Chondrocyte (in vitro differentiated cells): ENCODE results near the gene LRRC15. TPM values are rescaled to one million over a fixed set of nuclear protein-coding genes. Genes with fewer than 3 reads are reported as not detected.

Experiments
- DNase-seq: peaks from one replicate; pipeline ENCODE4 v3.0.0; 2021; ENCODE audit warnings: mixed read lengths, low spot score
- H3K27ac Mint-ChIP-seq: one replicate; pipeline ENCODE4 v1.8.0; 2021; ENCODE audit warnings: mild to moderate bottlenecking, moderate library complexity, mixed read lengths; ENCODE audit not compliant: unreplicated experiment
- H3K27me3 Mint-ChIP-seq: 2 replicates; pipeline ENCODE4 v1.8.0; 2021; ENCODE audit warnings: low read depth, mixed read lengths
- H3K36me3 Mint-ChIP-seq: 2 replicates; pipeline ENCODE4 v1.8.0; 2021; ENCODE audit warnings: low read depth, mixed read lengths
- H3K4me1 Mint-ChIP-seq: 2 replicates; pipeline ENCODE4 v1.8.0; 2021; ENCODE audit warnings: low read depth, mild to moderate bottlenecking, mixed read lengths
- H3K4me3 Mint-ChIP-seq: one replicate; pipeline ENCODE4 v1.8.0; 2021; ENCODE audit warnings: mild to moderate bottlenecking, moderate library complexity, mixed read lengths; ENCODE audit not compliant: unreplicated experiment
- H3K9me3 Mint-ChIP-seq: 2 replicates; pipeline ENCODE4 v1.8.0; 2021; ENCODE audit warnings: low read depth, mixed read lengths
- total RNA-seq: library from RNA; stranded (reverse); gene quantifications from 3 replicates; pipeline ENCODE4 v1.2.1, GENCODE V29; 2021
- TF ChIP-seq, protein P1 (sequence below): fragments of 200-600 bp; sonication (generic); IDR thresholded peaks from 2 replicates; pipeline ENCODE4 v1.5.0; 2021; ENCODE audit warnings: antibody characterized with exemption, mild to moderate bottlenecking, moderate library complexity

Gene LRRC15
- total RNA-seq, 1 donor from 2014 or later = 0.22 TPM

DNA sequence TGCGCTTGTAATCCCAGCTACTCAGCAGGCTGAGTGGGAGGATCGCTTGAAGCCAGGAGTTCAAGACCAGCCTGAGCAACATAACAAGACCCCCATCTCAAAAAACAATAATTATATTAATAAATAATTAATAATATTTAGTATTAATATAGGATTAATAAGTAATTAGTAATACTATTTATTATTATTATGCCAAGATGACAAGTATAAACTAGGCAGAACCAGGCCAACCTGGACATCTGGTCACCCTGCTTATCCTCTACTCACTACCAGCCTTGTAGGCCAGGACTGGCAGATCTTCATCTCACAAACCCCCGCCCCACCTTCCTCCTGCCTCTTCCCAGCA is 18.8 kb downstream of the LRRC15 start:
- H3K27ac Mint-ChIP-seq = no peak overlapping the region

DNA sequence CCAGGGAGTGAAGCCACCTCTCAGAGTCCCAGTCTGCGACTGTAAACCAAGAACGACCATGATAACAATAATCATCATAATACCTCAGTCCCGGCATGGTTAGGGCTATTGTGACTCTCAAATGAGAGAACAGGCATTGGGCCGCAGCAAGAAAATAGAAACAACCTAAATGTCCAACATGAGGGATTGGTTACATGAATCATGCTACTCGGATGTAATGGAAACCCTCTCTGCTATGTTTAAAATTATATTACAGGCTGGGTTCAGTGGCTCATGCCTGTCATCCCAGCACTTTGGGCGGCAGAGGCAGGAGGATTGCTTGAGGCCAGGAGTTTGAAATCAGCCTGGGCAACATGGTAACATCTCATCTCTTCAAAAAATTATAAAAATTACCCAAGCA is 21.2 kb downstream of the LRRC15 start:
- no peak for DNase-seq
- no peaks in the 10 kb centered on the region for H3K36me3 Mint-ChIP-seq
- peaks cover 15% of the 10 kb centered on the region for H3K27me3 Mint-ChIP-seq

More for the DNA sequence above, 18.8 kb downstream of the LRRC15 start:
- no peak for DNase-seq
- Mint-ChIP-seq H3K4me3 (no peak overlapping the region), H3K4me1 (peaks cover 2% of the 10 kb centered on the region), H3K27me3 (peaks cover 6% of the 10 kb centered on the region), H3K36me3 (no peaks in the 10 kb centered on the region), H3K9me3 (no peaks in the 10 kb centered on the region)
- TF ChIP-seq, protein P1, sequence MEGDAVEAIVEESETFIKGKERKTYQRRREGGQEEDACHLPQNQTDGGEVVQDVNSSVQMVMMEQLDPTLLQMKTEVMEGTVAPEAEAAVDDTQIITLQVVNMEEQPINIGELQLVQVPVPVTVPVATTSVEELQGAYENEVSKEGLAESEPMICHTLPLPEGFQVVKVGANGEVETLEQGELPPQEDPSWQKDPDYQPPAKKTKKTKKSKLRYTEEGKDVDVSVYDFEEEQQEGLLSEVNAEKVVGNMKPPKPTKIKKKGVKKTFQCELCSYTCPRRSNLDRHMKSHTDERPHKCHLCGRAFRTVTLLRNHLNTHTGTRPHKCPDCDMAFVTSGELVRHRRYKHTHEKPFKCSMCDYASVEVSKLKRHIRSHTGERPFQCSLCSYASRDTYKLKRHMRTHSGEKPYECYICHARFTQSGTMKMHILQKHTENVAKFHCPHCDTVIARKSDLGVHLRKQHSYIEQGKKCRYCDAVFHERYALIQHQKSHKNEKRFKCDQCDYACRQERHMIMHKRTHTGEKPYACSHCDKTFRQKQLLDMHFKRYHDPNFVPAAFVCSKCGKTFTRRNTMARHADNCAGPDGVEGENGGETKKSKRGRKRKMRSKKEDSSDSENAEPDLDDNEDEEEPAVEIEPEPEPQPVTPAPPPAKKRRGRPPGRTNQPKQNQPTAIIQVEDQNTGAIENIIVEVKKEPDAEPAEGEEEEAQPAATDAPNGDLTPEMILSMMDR = no peak

DNA sequence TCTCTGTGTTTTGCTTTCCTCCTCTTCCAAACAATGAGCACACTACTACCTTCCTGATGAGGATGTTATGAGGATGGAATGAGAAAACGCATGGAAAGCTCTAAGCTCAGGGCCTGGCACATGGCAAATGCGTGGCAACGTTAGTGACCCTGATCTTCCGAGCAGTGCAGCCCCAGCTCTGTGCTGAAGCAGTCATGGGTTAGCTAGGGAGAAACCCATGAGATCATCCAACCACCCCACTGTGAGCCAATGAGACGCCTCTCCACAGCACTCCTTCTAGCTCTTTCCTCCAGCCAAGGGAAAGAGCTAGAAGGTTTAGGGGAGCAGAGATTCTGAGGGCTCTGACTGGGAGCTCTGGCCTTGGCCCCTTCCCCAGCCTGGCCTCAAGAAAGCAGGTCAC is 22.9 kb downstream of the LRRC15 start:
- H3K27ac Mint-ChIP-seq = no peak overlapping the region
- no peak for DNase-seq
- H3K27me3 Mint-ChIP-seq = peaks cover 22% of the 10 kb centered on the region
- TF ChIP-seq, protein P1 = no peak
- H3K4me1 Mint-ChIP-seq = peaks cover 7% of the 10 kb centered on the region
- H3K36me3 Mint-ChIP-seq = no peaks in the 10 kb centered on the region
- H3K9me3 Mint-ChIP-seq = no peaks in the 10 kb centered on the region
- no peak overlapping the region for H3K4me3 Mint-ChIP-seq

More for the DNA sequence above, 21.2 kb downstream of the LRRC15 start:
- TF ChIP-seq, protein P1 = no peak
- Mint-ChIP-seq H3K4me3 (no peak overlapping the region), H3K27ac (no peak overlapping the region), H3K9me3 (no peaks in the 10 kb centered on the region), H3K4me1 (peaks cover 7% of the 10 kb centered on the region)

DNA sequence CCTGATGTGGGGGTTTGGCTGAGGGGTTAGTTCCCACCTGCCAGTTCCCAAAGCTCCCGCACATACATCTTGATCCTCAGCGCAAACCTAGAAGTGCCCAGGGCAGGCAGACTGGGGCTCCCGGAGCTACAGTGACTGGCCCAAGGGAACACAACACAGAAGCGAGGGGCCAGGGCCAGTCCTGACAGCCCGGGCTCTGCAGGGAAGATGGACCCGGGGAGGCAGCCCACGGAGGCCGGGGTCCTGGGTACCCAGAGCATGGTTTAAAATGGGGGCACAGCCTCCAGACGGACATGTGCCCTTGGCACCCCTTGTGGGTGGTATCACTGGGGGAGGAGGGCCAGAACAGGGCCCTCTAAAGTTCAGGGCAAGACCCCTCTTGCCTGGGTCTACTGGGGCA is 23.5 kb downstream of the LRRC15 start:
- TF ChIP-seq, protein P1 = no peak
- Mint-ChIP-seq H3K36me3 (no peaks in the 10 kb centered on the region), H3K4me3 (no peak overlapping the region), H3K27me3 (peaks cover 26% of the 10 kb centered on the region), H3K4me1 (peaks cover 7% of the 10 kb centered on the region), H3K27ac (no peak overlapping the region), H3K9me3 (no peaks in the 10 kb centered on the region)
- DNase-seq = no peak

DNA sequence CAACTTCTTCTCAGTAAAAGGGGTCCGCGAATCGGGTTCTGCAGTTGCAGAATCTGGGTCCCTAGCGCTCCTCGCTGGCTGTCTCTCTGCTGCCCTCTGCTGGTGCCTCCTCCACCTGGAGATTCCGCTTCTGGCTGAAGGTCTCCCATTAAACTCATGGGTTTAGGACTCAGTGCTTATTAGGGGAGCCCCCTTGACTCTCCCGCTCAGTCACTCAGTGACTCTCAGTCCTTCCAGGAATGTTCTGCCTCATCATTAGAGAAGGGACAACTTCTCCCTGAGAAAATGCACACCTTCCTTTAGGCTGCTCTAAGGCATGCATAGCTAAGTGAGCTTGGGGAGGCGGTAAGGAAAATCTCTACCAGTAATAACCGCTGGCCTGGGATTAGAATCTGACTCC is 25.5 kb downstream of the LRRC15 start:
- no peaks in the 10 kb centered on the region for H3K9me3 Mint-ChIP-seq
- TF ChIP-seq, protein P1 = peak; percentile 98
- H3K27ac Mint-ChIP-seq = no peak overlapping the region
- no peak overlapping the region for H3K4me3 Mint-ChIP-seq
- no peaks in the 10 kb centered on the region for H3K36me3 Mint-ChIP-seq
- peaks cover 29% of the 10 kb centered on the region for H3K27me3 Mint-ChIP-seq
- H3K4me1 Mint-ChIP-seq = peaks cover 5% of the 10 kb centered on the region
- no peak for DNase-seq
